ENCODE measurements around the gene POLR3E.

DNA sequence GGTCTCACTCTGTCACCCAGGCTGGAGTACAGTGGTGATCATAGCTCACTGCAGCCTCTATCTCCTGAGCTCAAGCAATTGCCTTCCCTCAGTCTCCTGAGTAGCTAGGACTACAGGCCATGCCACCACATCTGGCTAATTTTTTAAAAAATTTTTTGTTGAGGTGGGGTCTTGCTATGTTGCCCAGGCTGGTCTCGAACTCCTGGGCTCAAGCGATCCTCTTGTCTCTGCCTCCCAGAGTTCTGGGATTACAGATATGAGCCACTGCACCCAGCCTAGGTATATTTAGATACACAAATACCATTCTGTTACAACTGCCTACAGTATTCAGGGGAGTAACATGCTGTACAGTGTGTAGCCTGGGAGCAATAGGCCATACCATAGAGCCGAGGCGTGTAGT is 14.3 kb downstream of the POLR3E start:
- TF ChIP-seq, protein P1, sequence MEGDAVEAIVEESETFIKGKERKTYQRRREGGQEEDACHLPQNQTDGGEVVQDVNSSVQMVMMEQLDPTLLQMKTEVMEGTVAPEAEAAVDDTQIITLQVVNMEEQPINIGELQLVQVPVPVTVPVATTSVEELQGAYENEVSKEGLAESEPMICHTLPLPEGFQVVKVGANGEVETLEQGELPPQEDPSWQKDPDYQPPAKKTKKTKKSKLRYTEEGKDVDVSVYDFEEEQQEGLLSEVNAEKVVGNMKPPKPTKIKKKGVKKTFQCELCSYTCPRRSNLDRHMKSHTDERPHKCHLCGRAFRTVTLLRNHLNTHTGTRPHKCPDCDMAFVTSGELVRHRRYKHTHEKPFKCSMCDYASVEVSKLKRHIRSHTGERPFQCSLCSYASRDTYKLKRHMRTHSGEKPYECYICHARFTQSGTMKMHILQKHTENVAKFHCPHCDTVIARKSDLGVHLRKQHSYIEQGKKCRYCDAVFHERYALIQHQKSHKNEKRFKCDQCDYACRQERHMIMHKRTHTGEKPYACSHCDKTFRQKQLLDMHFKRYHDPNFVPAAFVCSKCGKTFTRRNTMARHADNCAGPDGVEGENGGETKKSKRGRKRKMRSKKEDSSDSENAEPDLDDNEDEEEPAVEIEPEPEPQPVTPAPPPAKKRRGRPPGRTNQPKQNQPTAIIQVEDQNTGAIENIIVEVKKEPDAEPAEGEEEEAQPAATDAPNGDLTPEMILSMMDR (IDR thresholded peaks at IDR 0.05; ENCODE audit: poor library complexity), result no peak
- no peak for TF ChIP-seq EZH2 (IDR thresholded peaks at IDR 0.05; ENCODE audit: borderline replicate concordance)
